ENCODE data around the gene GRK1.

The GRK1 gene

GRCh38 chr13:113649212-113649611, 17.8 kb upstream of the GRK1 start:
- no peak for DNase-seq (ENCODE audit: low spot score in 2 of 2)
- Histone ChIP-seq H3K27me3 (ENCODE audit: low read depth) (no peaks in the 10 kb centered on the region), H3K4me3 (no peak overlapping the region), H3K9me3 (no peaks in the 10 kb centered on the region), H3K36me3 (replicated peaks) (no peaks in the 10 kb centered on the region; the same call in 1 of the 2 replicates), H3K4me1 (no peaks in the 10 kb centered on the region)
- in situ Hi-C loops (cut with MboI; ENCODE audit: low sequenced_read_pairs) = no loop called here

DNA sequence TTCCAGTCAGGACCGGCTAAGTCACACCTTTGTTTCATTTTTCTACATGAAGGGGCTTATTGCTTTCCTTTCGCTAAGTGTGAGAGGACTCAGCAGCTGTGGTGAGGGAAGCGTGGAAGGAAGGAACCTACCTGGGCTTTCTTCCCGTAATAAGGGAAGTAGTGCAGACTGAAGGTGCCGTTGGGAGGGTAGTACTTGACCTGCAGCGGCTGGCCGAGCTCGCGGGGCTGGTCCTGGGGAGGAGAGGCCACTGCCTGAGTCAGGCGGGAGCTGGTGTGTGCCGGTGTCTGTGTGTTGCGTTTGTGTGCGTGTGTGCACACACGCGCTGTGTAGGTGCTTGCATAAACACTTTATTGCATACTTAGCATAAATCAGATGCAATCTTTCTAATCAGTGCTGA, 16.7 kb upstream of the GRK1 start:
- Histone ChIP-seq H3K4me1 (no peaks in the 10 kb centered on the region), H3K27me3 (ENCODE audit: low read depth) (no peaks in the 10 kb centered on the region), H3K4me3 (no peak overlapping the region), H3K9me3 (no peaks in the 10 kb centered on the region), H3K36me3 (replicated peaks) (no peaks in the 10 kb centered on the region; the same call in 1 of the 2 replicates)
- DNase-seq (ENCODE audit: low spot score in 2 of 2) = no peak
- in situ Hi-C loops (cut with MboI; ENCODE audit: low sequenced_read_pairs) = no loop called here

GRCh38 chr13:113650731-113651148, 16.3 kb upstream of the GRK1 start:
- Histone ChIP-seq H3K4me3 (no peak overlapping the region), H3K4me1 (no peaks in the 10 kb centered on the region), H3K9me3 (no peaks in the 10 kb centered on the region), H3K27me3 (ENCODE audit: low read depth) (no peaks in the 10 kb centered on the region), H3K36me3 (replicated peaks) (no peaks in the 10 kb centered on the region; the same call in 1 of the 2 replicates)
- in situ Hi-C loops (cut with MboI; ENCODE audit: low sequenced_read_pairs) = no loop called here
- no peak for DNase-seq (ENCODE audit: low spot score in 2 of 2)

- no peaks in the 10 kb centered on the region for H3K36me3 ChIP-seq (replicated peaks)
- no peaks in the 10 kb centered on the region for H3K9me3 ChIP-seq
- no peaks in the 10 kb centered on the region for H3K4me1 ChIP-seq
- in situ Hi-C loops (cut with MboI; ENCODE audit: low sequenced_read_pairs) = no loop called here
- H3K4me3 ChIP-seq = no peak overlapping the region
- DNase-seq (ENCODE audit: low spot score in 2 of 2) = no peak
- no peaks in the 10 kb centered on the region for H3K27me3 ChIP-seq (ENCODE audit: low read depth)
Measured at GRCh38 chr13:113651511-113652403, 15.3 kb upstream of the GRK1 start.

GRCh38 chr13:113652404-113653263, 14.4 kb upstream of the GRK1 start:
- no peak for DNase-seq (ENCODE audit: low spot score in 2 of 2)
- Histone ChIP-seq H3K4me1 (no peaks in the 10 kb centered on the region), H3K4me3 (no peak overlapping the region), H3K27me3 (ENCODE audit: low read depth) (no peaks in the 10 kb centered on the region), H3K9me3 (no peaks in the 10 kb centered on the region), H3K36me3 (replicated peaks) (no peaks in the 10 kb centered on the region)
- in situ Hi-C loops (cut with MboI; ENCODE audit: low sequenced_read_pairs) = no loop called here

DNA sequence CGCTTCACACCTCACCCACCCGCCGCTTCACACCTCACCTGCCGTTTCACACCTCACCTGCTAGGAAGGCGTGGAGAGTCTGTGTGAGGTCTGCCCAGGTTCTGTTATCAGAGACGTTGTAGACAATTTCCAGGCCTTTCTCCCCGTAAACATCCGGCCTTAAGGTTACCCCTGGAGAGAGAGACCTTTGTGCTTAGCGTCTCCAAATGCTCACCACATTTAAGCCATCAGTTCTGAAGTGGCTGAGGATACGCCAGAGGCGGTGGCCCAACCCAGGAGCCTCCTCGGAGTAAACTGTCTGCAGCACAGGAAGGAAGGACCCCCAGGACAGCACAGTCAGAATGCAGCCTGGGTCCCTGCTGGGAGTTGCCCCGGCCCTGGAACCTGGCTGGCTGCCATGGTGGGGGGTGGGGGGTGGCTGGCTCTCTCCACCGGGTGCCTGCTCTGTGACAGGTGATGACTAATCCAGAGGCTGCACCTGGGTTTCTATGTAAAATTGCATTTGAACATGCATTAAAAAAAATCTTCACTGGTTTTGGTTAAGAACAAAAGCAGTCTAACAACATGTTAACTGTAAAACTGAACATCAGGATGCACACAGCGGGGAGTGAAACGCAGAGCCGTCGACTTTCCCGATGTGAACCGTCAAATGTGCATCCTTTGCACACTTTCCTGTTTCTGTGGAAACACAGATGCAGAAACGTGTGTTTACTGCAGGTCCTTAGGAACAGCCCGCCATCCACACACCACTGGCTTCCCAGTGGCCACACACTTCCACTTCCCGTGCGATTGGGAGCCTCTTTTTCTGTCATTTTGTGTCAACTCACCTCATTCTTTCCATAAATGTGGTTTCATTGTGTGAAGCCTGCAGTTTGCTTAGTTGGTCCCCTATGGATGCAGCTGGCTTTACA, 13.5 kb upstream of the GRK1 start:
- in situ Hi-C loops (cut with MboI; ENCODE audit: low sequenced_read_pairs) = no loop called here

GRCh38 chr13:113654175-113654560, 12.9 kb upstream of the GRK1 start:
- in situ Hi-C loops (cut with MboI; ENCODE audit: low sequenced_read_pairs) = no loop called here
- Histone ChIP-seq H3K27me3 (ENCODE audit: low read depth) (no peaks in the 10 kb centered on the region), H3K36me3 (replicated peaks) (no peaks in the 10 kb centered on the region), H3K9me3 (no peaks in the 10 kb centered on the region), H3K4me1 (no peaks in the 10 kb centered on the region), H3K4me3 (no peak overlapping the region)
- DNase-seq (ENCODE audit: low spot score in 2 of 2) = no peak

More for the DNA sequence above, 13.5 kb upstream of the GRK1 start:
- Histone ChIP-seq H3K4me1 (no peaks in the 10 kb centered on the region), H3K27me3 (ENCODE audit: low read depth) (no peaks in the 10 kb centered on the region), H3K4me3 (no peak overlapping the region), H3K9me3 (no peaks in the 10 kb centered on the region), H3K36me3 (replicated peaks) (no peaks in the 10 kb centered on the region)
- no peak for DNase-seq (ENCODE audit: low spot score in 2 of 2)

DNA sequence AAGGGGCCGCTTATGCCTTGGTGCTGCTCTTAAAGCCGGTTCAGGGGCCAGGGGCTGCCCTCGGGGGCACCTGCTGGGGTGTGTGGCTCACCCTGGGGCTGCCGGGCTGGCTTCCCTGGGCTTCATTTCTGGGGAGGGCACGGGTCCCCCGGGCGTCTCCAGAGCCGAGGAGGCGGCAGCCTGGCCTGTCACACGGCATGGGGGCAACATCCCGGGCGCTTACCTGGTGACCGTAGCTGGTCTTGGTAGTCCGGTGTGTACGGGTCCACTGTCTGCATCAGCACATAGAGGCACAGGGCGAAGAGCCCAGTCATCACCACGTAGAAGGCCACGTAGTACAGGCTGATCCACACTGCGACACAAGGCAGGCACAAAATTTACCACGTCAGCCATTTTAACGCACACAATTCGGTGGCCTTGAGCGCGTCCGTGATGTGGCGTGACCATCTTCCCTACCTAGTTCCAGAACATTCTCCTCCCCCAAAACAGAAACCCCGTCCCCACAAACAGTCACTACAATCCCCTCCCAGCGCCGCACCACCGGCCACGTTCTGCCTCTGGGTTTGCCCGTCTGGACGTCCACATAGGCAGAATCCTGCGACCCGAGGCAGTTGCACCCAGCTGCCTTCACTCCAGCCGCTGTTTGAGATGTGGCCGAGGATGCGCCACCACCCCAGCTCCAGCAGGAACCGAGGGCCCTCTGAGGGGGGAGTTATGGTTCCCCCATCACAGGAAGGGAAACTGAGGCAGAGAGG, 12.3 kb upstream of the GRK1 start:
- Histone ChIP-seq H3K27me3 (ENCODE audit: low read depth) (no peaks in the 10 kb centered on the region), H3K36me3 (replicated peaks) (no peaks in the 10 kb centered on the region), H3K9me3 (no peaks in the 10 kb centered on the region), H3K4me3 (no peak overlapping the region), H3K4me1 (no peaks in the 10 kb centered on the region)
- no peak for DNase-seq (ENCODE audit: low spot score in 2 of 2)
- in situ Hi-C loops (cut with MboI; ENCODE audit: low sequenced_read_pairs) = no loop called here

- Histone ChIP-seq H3K36me3 (replicated peaks) (no peaks in the 10 kb centered on the region), H3K4me3 (no peak overlapping the region), H3K4me1 (no peaks in the 10 kb centered on the region), H3K27me3 (ENCODE audit: low read depth) (no peaks in the 10 kb centered on the region), H3K9me3 (no peaks in the 10 kb centered on the region)
- DNase-seq (ENCODE audit: low spot score in 2 of 2) = no peak
- in situ Hi-C loops (cut with MboI; ENCODE audit: low sequenced_read_pairs) = no loop called here
Measured at GRCh38 chr13:113655346-113656002, 11.5 kb upstream of the GRK1 start.

- Histone ChIP-seq H3K9me3 (no peaks in the 10 kb centered on the region), H3K4me3 (no peak overlapping the region), H3K36me3 (replicated peaks) (no peaks in the 10 kb centered on the region), H3K4me1 (no peaks in the 10 kb centered on the region), H3K27me3 (ENCODE audit: low read depth) (no peaks in the 10 kb centered on the region)
- in situ Hi-C loops (cut with MboI; ENCODE audit: low sequenced_read_pairs) = no loop called here
- DNase-seq (ENCODE audit: low spot score in 2 of 2) = no peak
Measured at GRCh38 chr13:113656003-113656588, 10.9 kb upstream of the GRK1 start.

- DNase-seq (ENCODE audit: low spot score in 2 of 2) = no peak
- Histone ChIP-seq H3K9me3 (0 out of 2 replicates have a peak, but pooled peaks cover 5% of the 10 kb centered on the region), H3K36me3 (replicated peaks) (no peaks in the 10 kb centered on the region), H3K27me3 (ENCODE audit: low read depth) (peaks cover 6% of the 10 kb centered on the region; the same call in 1 of the 2 replicates), H3K4me3 (no peak overlapping the region), H3K4me1 (no peaks in the 10 kb centered on the region)
- in situ Hi-C loops (cut with MboI; ENCODE audit: low sequenced_read_pairs) = no loop called here
Measured at GRCh38 chr13:113656831-113657671, 10.0 kb upstream of the GRK1 start.
